Thoracic aorta (tissue), 2 donors: ENCODE results near the gene MPP7. TPM values are rescaled to one million over a fixed set of nuclear protein-coding genes. Genes with fewer than 3 reads are reported as not detected.

Experiments used
- ATAC-seq: fragments of 150-250 bp; one replicate; pipeline ENCODE4 v1.8.0; 2017; ENCODE audit warnings: low read depth; ENCODE audit not compliant: insufficient number of reproducible peaks, low FRiP score
- DNase-seq: peaks from one replicate; pipeline ENCODE4 v3.0.0-alpha.2; 2020; ENCODE audit warnings: low spot score
- H3K27ac ChIP-seq, 2 donors: fragments of 200-600 bp; sonication (generic); 1 replicate in 1 of 2; 2 replicates in 1 of 2; pipeline ENCODE4 v1.5.1; 2016; ENCODE audit warnings: mild to moderate bottlenecking in 2 of 2, moderate library complexity in 2 of 2
- H3K27me3 ChIP-seq: fragments of 200-600 bp; sonication (generic); replicated peaks from 2 replicates; pipeline ENCODE4 v1.6.0; 2016; ENCODE audit warnings: mild to moderate bottlenecking; ENCODE audit not compliant: insufficient read depth
- H3K36me3 ChIP-seq: fragments of 200-600 bp; sonication (generic); one replicate; pipeline ENCODE4 v1.5.1; 2016
- H3K4me1 ChIP-seq, 2 donors: fragments of 200-600 bp; sonication (generic); 1 replicate in 1 of 2; 2 replicates in 1 of 2; pipeline versions ENCODE4 v1.5.1 to v1.6.0; 2016; ENCODE audit warnings: low read depth in 2 of 2, mild to moderate bottlenecking in 1 of 2; ENCODE audit not compliant: control insufficient read depth in 1 of 2
- H3K4me3 ChIP-seq: fragments of 200-600 bp; sonication (generic); 2 replicates; pipeline ENCODE4 v1.5.1; 2016; ENCODE audit warnings: mild to moderate bottlenecking
- H3K9me3 ChIP-seq: fragments of 200-600 bp; sonication (generic); 2 replicates; pipeline ENCODE4 v1.5.1; 2016
- total RNA-seq, 2 donors: library from RNA; depleted of rRNA; stranded (reverse); fragments of >200 nt; gene quantifications; one replicate each; pipeline versions ENCODE4 v1.1.0 to v1.2.3, GENCODE V29; 2016
- TF ChIP-seq, protein P1 (sequence below): fragments of 200-600 bp; sonication (generic); IDR thresholded peaks from one replicate; pipeline ENCODE4 v1.5.1; 2019; ENCODE audit warnings: antibody characterized with exemption

Gene MPP7
- total RNA-seq, 2 donors from 2014 or later, result 28.2 to 48.5 TPM

DNA sequence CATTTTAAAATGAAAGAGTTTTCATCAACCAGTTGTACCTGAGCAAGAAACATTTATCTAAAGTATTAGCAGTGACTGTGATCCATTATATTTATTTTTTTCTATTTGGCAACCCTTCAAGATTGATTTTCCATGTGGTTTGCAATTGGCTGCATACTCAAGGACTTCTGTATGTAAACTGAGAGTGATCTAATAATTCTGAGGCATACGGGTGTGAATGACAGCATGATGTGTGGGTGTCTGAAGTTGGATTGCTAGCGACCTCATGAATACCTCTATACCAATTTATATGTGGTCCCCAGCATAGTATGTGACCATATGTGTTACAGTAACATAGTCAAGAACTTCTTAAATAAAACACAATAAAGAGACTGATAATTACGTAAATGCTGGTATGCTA, 8.2 kb upstream of the MPP7 start:
- no peak for ATAC-seq
- H3K36me3 ChIP-seq, result no peaks in the 10 kb centered on the region
- H3K4me3 ChIP-seq, result no peak overlapping the region
- no peak for DNase-seq
- H3K27me3 ChIP-seq, result no peaks in the 10 kb centered on the region
- no peak overlapping the region for H3K27ac ChIP-seq
- TF ChIP-seq, protein P1, sequence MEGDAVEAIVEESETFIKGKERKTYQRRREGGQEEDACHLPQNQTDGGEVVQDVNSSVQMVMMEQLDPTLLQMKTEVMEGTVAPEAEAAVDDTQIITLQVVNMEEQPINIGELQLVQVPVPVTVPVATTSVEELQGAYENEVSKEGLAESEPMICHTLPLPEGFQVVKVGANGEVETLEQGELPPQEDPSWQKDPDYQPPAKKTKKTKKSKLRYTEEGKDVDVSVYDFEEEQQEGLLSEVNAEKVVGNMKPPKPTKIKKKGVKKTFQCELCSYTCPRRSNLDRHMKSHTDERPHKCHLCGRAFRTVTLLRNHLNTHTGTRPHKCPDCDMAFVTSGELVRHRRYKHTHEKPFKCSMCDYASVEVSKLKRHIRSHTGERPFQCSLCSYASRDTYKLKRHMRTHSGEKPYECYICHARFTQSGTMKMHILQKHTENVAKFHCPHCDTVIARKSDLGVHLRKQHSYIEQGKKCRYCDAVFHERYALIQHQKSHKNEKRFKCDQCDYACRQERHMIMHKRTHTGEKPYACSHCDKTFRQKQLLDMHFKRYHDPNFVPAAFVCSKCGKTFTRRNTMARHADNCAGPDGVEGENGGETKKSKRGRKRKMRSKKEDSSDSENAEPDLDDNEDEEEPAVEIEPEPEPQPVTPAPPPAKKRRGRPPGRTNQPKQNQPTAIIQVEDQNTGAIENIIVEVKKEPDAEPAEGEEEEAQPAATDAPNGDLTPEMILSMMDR, result no peak
- H3K4me1 ChIP-seq, result no peaks in the 10 kb centered on the region
- H3K9me3 ChIP-seq, result no peaks in the 10 kb centered on the region

DNA sequence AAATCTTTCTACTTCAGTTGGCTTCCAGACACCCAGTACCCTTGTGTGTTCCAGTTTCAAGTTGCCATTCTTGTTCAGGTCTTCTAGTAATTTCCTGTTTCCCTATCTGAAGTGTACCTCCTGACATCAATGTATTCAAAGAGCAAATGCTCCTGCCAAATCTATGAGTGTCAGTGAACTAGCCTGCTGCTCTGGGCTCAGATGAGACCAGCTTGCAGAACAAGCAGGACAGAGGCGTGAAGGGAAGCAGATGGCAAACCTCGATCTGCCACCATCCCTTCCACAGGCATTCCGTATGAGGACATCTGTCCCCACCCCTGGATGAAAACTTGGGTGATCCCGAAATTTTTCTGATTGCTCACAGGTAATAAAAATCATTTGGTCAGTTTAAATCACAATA, 4.4 kb upstream of the MPP7 start:
- no peak overlapping the region for H3K27ac ChIP-seq
- no peaks in the 10 kb centered on the region for H3K36me3 ChIP-seq
- TF ChIP-seq, protein P1, result no peak
- H3K9me3 ChIP-seq, result no peaks in the 10 kb centered on the region
- DNase-seq (no peak), ATAC-seq (no peak)
- peaks cover 3 to 9% of the 10 kb centered on the region in 2 donors for H3K4me1 ChIP-seq
- no peaks in the 10 kb centered on the region for H3K27me3 ChIP-seq
- no peak overlapping the region for H3K4me3 ChIP-seq

DNA sequence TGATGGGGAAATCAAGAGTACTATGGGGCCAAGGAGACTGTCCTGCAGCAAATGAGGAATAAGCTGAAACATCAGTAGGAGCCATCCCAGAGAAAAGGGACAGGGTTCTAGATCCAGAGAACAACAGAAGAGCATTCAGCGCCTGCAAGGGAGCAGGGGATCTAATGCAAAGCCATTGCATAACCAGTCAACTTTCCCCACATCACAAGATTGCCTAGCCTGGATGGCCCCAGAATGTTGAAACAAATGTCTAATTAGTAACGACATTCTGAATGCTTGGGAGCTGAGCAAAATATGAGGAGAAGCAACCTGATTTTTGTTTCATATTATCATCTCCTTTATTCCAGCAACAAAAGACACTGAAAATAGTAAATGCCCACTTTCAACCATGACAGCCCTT, 2.7 kb upstream of the MPP7 start:
- ATAC-seq, result no peak
- TF ChIP-seq, protein P1, result no peak
- H3K36me3 ChIP-seq, result no peaks in the 10 kb centered on the region

DNA sequence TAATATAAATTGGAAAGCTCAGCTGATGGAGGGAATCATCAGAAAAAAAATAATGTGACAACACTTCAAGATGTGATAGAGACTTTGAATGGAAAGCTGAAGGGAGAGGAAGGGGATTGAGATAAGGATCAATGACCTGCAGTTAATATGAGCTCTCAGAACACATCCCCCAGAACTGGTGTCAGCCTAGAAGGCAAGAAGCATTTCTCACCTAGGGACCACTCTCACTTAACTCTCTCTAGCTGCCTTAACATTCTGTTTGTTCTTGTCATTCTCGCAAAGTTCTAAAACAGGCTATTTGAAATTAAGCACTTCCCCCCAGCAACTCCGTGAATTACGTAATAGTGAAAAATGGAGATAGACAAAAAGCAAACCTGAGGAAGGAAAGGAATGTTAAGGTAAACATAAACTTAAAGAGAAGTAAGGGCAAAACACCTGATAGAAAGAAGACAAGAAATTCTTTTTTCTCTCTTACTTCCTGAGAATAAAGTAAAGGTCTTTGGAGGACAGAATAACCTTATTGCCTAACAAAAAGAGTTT, 1.2 kb upstream of the MPP7 start:
- no peak for ATAC-seq
- H3K4me3 ChIP-seq, result peak overlapping the region; percentile 95
- H3K9me3 ChIP-seq, result no peaks in the 10 kb centered on the region
- no peak for DNase-seq
- no peaks in the 10 kb centered on the region for H3K36me3 ChIP-seq
- peaks cover 3 to 39% of the 10 kb centered on the region in 2 donors for H3K4me1 ChIP-seq
- H3K27ac ChIP-seq, result peak overlapping the region; percentile 10 to 73
- no peaks in the 10 kb centered on the region for H3K27me3 ChIP-seq
- TF ChIP-seq, protein P1, result no peak

More for the DNA sequence above, 2.7 kb upstream of the MPP7 start:
- H3K4me1 ChIP-seq, result peaks cover 3 to 25% of the 10 kb centered on the region in 2 donors
- no peaks in the 10 kb centered on the region for H3K9me3 ChIP-seq
- no peak overlapping the region for H3K4me3 ChIP-seq
- no peaks in the 10 kb centered on the region for H3K27me3 ChIP-seq
- no peak for DNase-seq
- H3K27ac ChIP-seq, result no peak overlapping the region

DNA sequence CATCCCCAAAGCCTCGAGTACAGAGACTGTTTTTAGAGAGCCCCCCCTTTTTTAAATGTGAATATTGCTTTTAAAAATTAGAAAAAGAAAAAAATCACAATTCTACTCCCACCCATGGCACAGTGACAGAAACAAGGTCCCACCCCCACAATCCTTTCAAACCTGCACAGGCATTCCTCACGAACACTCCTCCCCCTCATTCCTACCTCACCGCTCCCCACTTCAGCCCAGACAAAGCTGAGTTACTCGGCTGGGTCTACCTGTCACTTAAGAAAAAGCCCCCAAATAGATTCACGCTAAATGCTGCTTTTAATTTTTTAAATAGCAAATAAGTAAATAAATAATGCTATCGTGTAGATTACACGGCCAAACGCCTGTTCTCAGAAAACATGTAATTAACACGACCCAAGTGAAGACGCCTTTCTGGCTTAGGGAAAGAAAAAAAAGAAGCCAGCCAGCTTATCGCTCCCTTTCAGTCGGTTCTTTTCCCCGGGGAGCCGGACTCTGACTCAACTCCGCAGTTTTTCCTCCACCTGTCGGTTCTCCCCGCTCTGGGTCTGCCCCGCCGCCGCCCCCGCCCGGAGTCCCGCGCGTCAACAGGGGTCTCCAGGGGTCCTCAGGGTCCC, 739 bp downstream of the MPP7 start:
- peak; percentile 5 for ATAC-seq

More for the DNA sequence above, 739 bp downstream of the MPP7 start:
- Histone ChIP-seq H3K4me1 (peaks cover 5 to 59% of the 10 kb centered on the region in 2 donors), H3K27me3 (no peaks in the 10 kb centered on the region), H3K9me3 (no peaks in the 10 kb centered on the region), H3K4me3 (peak overlapping the region; percentile 95), H3K36me3 (no peaks in the 10 kb centered on the region), H3K27ac (peak overlapping the region; percentile 85 to 94)
- TF ChIP-seq, protein P1, result no peak
- peak; percentile 27 for DNase-seq
